ENCODE measurements around the gene TMEM135.

TMEM135 gene

DNA sequence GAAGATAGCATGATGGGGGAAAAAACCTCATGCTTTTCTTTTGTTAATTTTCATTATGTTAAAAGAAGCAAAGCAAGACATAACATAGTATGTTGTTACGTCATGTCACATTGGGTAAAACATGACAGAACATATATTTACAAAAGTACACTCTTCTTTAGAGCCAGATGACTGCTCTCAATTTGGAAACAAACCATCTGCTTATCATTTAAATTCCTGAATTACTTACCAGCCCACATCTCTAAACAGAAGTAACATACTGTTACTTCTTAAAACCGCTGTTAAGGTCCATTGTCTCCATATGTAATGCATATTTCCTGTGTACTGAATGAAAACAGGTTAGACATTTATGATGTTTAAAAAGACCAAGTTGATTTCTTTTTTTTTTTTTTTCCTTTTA is 100.0 kb downstream of the TMEM135 start:
- H3K36me3 ChIP-seq: no peaks in the 10 kb centered on the region
- TF ChIP-seq, protein P1, sequence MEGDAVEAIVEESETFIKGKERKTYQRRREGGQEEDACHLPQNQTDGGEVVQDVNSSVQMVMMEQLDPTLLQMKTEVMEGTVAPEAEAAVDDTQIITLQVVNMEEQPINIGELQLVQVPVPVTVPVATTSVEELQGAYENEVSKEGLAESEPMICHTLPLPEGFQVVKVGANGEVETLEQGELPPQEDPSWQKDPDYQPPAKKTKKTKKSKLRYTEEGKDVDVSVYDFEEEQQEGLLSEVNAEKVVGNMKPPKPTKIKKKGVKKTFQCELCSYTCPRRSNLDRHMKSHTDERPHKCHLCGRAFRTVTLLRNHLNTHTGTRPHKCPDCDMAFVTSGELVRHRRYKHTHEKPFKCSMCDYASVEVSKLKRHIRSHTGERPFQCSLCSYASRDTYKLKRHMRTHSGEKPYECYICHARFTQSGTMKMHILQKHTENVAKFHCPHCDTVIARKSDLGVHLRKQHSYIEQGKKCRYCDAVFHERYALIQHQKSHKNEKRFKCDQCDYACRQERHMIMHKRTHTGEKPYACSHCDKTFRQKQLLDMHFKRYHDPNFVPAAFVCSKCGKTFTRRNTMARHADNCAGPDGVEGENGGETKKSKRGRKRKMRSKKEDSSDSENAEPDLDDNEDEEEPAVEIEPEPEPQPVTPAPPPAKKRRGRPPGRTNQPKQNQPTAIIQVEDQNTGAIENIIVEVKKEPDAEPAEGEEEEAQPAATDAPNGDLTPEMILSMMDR (IDR thresholded peaks at IDR 0.05; ENCODE audit: low read depth, low read length): no peak
- no peaks in the 10 kb centered on the region for H3K27me3 ChIP-seq
- no peak for DNase-seq
- no peaks in the 10 kb centered on the region for H3K9me3 ChIP-seq
- H3K4me3 ChIP-seq (ENCODE audit: low read depth, low read length): no peak overlapping the region
- no peaks in the 10 kb centered on the region for H3K4me1 ChIP-seq

DNA sequence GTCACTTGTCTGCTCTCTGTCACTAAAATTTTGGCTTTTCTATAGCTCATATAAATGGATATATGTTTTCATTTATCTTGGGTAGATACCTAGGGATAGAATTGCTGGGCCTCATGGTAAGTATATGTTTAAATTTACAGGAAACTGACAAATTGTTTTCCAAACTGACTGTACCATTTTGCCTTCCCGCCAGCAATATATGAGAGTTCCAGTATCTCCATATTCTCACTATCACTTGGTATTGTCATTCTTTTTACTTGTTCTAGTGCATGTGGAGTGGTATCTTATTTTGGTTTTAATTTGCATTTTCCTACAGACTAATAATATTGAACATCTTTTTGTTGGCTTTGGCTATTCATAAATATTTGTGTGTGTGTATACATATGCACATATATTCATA is 101.7 kb downstream of the TMEM135 start:
- DNase-seq: no peak
- Histone ChIP-seq H3K36me3 (no peaks in the 10 kb centered on the region), H3K27me3 (no peaks in the 10 kb centered on the region), H3K4me3 (ENCODE audit: low read depth, low read length) (no peak overlapping the region), H3K4me1 (no peaks in the 10 kb centered on the region), H3K9me3 (no peaks in the 10 kb centered on the region)
- TF ChIP-seq, protein P1 (IDR thresholded peaks at IDR 0.05; ENCODE audit: low read depth, low read length): no peak

DNA sequence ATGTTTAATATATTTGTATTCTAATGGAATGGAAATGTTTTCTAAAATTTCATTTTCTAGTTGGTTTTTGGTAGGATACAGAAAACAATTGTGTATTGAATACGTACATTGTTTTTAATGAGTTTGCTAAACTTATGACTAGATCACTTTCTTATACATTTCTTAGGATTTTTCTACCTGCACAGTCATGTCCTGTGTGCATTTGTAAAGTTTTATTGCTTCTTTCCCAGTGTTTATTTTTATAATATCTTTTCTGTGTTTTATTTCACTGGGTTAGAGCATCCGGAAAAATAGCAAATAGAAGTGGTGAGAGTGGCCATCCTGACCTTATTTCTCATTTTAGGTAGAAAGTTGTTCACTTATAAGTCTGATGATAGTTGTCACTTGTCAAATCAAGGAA is 103.6 kb downstream of the TMEM135 start:
- H3K36me3 ChIP-seq: no peaks in the 10 kb centered on the region
- H3K27me3 ChIP-seq: no peaks in the 10 kb centered on the region
- H3K9me3 ChIP-seq: no peaks in the 10 kb centered on the region
- TF ChIP-seq, protein P1 (IDR thresholded peaks at IDR 0.05; ENCODE audit: low read depth, low read length): no peak
- no peaks in the 10 kb centered on the region for H3K4me1 ChIP-seq
- no peak for DNase-seq
- no peak overlapping the region for H3K4me3 ChIP-seq (ENCODE audit: low read depth, low read length)

DNA sequence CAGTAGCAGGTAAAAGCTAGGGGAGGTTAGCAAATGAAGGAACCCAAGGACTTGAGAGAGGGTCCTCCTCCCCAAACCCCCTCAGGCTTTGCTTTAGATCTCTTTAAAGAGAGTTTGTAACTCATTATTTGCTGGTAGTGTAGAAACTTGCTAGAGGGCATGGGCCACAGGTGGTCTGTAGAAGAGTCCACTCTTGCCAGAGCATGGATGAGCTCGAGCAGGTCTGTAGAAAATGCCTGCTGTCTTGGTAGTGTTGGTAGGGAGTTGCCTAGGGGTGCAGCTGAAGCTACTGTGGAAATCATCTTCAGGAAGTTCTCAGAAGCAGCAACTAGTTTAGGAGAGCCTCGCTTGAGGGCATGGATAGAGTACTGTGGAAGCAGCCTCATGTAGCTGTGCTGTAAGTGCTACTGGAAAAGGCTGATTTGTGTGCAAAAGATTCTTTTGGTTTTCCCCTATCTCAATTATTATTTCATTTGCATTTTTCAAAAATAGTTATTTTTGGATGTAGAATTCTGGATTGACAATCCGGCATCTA is 104.3 kb downstream of the TMEM135 start:
- Histone ChIP-seq H3K9me3 (no peaks in the 10 kb centered on the region), H3K4me1 (no peaks in the 10 kb centered on the region), H3K36me3 (no peaks in the 10 kb centered on the region), H3K4me3 (ENCODE audit: low read depth, low read length) (no peak overlapping the region), H3K27me3 (no peaks in the 10 kb centered on the region)
- TF ChIP-seq, protein P1 (IDR thresholded peaks at IDR 0.05; ENCODE audit: low read depth, low read length): no peak
- no peak for DNase-seq

DNA sequence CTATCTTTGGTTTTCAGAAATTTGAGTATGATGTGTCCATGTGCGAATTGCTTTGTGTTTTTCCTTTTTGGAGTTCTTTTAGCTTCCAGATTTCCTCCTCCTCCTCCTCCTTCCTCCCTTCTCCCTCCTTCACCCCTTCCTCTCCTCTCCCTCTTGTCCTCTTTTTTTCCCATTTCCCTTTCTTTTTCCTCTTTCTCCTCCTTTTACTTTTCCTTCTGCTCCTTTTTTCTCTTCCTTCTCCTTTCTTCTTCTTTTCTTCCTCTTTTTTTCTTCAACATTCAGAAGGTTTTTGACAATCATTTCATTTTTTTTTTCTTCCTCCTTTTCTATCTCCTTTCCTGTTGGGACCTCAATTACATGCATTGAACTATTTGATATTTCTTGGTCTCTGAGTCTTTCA is 104.9 kb downstream of the TMEM135 start:
- Histone ChIP-seq H3K4me3 (ENCODE audit: low read depth, low read length) (no peak overlapping the region), H3K4me1 (no peaks in the 10 kb centered on the region), H3K36me3 (no peaks in the 10 kb centered on the region), H3K27me3 (no peaks in the 10 kb centered on the region), H3K9me3 (no peaks in the 10 kb centered on the region)
- DNase-seq: no peak
- TF ChIP-seq, protein P1 (IDR thresholded peaks at IDR 0.05; ENCODE audit: low read depth, low read length): no peak

DNA sequence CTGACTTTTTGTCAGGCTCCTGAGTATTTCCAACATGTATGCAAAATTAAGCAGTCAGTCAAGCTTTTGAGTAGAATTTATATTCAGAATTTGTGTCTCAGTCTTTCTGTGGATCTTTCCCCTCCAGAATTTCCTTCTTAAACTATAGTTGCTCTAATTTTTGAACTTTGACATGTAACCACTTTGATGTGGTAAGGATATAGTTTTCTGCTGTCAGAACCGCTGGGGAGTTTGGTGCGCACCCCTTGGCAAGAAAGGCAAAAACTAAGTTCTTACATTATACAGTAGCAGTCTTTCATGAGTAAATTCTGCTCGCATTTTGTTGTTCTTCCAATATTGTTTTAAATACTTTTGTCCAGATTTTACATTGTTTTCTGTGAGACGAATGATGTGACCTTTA is 105.9 kb downstream of the TMEM135 start:
- TF ChIP-seq, protein P1 (IDR thresholded peaks at IDR 0.05; ENCODE audit: low read depth, low read length): no peak
- Histone ChIP-seq H3K9me3 (no peaks in the 10 kb centered on the region), H3K4me3 (ENCODE audit: low read depth, low read length) (no peak overlapping the region), H3K4me1 (no peaks in the 10 kb centered on the region), H3K27me3 (no peaks in the 10 kb centered on the region), H3K36me3 (no peaks in the 10 kb centered on the region)
- DNase-seq: no peak

Measured in BE2C (cell line).